Measurements from ENCODE around the gene TST. TPM values are rescaled to one million over a fixed set of nuclear protein-coding genes. Genes with fewer than 3 reads are reported as not detected.

The TST gene
- total and polyA plus RNA-seq, 9 of the 15 experiments (the other 6 are each of a cell fraction or from before 2014, with no cell fraction given) = 1.4 to 26.9 (median 12.4) TPM

DNA sequence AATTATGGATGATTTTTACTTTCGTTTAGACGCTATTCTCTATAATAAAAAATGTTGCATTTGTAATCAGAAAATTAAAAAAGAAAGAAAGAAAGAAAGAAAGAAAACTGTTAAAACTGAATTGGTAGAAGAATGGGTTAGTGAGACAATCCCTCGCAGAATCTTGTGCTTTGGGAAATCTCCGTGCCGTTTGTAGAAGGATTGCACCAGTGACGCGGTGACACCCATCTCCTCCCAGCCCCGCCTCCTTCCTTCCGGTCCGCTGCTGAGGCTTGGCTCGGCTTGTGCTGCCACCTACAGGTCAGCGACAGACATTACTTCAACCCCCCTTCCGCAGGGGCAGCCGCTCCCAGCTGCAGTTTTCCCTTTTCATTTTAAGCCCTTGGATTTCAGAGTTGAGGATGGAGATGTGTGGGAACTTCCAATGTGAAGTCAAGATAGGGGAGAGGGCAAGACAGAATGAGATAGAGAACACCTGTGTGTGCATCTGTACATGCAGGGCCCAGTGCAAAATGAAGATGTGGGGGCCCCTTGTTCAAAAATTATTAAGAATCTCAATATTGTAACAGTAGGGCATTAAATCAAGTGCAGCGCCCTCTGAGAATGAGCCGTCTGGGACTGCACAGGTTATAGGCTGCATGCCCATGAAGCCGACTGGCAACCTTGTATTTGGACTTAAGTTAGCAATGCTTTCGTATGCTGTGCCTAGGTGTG lies 41.1 kb downstream of the TST start (continued):
- TF ChIP-seq, protein P1, sequence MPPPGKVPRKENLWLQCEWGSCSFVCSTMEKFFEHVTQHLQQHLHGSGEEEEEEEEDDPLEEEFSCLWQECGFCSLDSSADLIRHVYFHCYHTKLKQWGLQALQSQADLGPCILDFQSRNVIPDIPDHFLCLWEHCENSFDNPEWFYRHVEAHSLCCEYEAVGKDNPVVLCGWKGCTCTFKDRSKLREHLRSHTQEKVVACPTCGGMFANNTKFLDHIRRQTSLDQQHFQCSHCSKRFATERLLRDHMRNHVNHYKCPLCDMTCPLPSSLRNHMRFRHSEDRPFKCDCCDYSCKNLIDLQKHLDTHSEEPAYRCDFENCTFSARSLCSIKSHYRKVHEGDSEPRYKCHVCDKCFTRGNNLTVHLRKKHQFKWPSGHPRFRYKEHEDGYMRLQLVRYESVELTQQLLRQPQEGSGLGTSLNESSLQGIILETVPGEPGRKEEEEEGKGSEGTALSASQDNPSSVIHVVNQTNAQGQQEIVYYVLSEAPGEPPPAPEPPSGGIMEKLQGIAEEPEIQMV (tag; conservative IDR thresholded peaks at IDR 0.05; ENCODE audit: low read depth) = peak; percentile 96
- TF ChIP-seq CREM (IDR thresholded peaks at IDR 0.05; ENCODE audit: low read depth) (peak; percentile 82), PURB (CRISPR knock-in tag; IDR thresholded peaks at IDR 0.05; ENCODE audit: low read depth) (no peak), TGIF2 (CRISPR knock-in tag; IDR thresholded peaks at IDR 0.05) (no peak), CBFB (CRISPR knock-in tag; IDR thresholded peaks at IDR 0.05) (no peak), CBX3 (IDR thresholded peaks at IDR 0.05; ENCODE audit: borderline replicate concordance in 1 of 2, low read length in 2 of 2) (no peak), E2F3 (CRISPR knock-in tag; IDR thresholded peaks at IDR 0.05) (no peak), PHF21A (IDR thresholded peaks at IDR 0.05; ENCODE audit: borderline replicate concordance, low read depth) (no peak), DIDO1 (tag; IDR thresholded peaks at IDR 0.05; ENCODE audit: low read depth) (no peak), RBM22 (IDR thresholded peaks at IDR 0.05; ENCODE audit: low read depth, low read length, poor library complexity, severe bottlenecking) (no peak), GABPB2 (CRISPR knock-in tag; conservative IDR thresholded peaks at IDR 0.05) (no peak)
- TF ChIP-seq, protein P2, sequence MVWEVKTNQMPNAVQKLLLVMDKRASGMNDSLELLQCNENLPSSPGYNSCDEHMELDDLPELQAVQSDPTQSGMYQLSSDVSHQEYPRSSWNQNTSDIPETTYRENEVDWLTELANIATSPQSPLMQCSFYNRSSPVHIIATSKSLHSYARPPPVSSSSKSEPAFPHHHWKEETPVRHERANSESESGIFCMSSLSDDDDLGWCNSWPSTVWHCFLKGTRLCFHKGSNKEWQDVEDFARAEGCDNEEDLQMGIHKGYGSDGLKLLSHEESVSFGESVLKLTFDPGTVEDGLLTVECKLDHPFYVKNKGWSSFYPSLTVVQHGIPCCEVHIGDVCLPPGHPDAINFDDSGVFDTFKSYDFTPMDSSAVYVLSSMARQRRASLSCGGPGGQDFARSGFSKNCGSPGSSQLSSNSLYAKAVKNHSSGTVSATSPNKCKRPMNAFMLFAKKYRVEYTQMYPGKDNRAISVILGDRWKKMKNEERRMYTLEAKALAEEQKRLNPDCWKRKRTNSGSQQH (CRISPR knock-in tag; IDR thresholded peaks at IDR 0.05) = no peak
- TF ChIP-seq, protein P3, sequence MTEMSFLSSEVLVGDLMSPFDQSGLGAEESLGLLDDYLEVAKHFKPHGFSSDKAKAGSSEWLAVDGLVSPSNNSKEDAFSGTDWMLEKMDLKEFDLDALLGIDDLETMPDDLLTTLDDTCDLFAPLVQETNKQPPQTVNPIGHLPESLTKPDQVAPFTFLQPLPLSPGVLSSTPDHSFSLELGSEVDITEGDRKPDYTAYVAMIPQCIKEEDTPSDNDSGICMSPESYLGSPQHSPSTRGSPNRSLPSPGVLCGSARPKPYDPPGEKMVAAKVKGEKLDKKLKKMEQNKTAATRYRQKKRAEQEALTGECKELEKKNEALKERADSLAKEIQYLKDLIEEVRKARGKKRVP (CRISPR knock-in tag; IDR thresholded peaks at IDR 0.05) = no peak
- TF ChIP-seq, protein P4, sequence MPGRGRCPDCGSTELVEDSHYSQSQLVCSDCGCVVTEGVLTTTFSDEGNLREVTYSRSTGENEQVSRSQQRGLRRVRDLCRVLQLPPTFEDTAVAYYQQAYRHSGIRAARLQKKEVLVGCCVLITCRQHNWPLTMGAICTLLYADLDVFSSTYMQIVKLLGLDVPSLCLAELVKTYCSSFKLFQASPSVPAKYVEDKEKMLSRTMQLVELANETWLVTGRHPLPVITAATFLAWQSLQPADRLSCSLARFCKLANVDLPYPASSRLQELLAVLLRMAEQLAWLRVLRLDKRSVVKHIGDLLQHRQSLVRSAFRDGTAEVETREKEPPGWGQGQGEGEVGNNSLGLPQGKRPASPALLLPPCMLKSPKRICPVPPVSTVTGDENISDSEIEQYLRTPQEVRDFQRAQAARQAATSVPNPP (IDR thresholded peaks at IDR 0.05; ENCODE audit: borderline replicate concordance, insufficient read depth, insufficient read length) = no peak
- TF ChIP-seq, protein P5, sequence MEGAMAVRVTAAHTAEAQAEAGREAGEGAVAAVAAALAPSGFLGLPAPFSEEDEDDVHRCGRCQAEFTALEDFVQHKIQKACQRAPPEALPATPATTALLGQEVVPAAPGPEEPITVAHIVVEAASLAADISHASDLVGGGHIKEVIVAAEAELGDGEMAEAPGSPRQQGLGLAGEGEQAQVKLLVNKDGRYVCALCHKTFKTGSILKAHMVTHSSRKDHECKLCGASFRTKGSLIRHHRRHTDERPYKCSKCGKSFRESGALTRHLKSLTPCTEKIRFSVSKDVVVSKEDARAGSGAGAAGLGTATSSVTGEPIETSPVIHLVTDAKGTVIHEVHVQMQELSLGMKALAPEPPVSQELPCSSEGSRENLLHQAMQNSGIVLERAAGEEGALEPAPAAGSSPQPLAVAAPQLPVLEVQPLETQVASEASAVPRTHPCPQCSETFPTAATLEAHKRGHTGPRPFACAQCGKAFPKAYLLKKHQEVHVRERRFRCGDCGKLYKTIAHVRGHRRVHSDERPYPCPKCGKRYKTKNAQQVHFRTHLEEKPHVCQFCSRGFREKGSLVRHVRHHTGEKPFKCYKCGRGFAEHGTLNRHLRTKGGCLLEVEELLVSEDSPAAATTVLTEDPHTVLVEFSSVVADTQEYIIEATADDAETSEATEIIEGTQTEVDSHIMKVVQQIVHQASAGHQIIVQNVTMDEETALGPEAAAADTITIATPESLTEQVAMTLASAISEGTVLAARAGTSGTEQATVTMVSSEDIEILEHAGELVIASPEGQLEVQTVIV (CRISPR knock-in tag; IDR thresholded peaks at IDR 0.05; ENCODE audit: borderline replicate concordance) = no peak
- TF ChIP-seq, protein P6, sequence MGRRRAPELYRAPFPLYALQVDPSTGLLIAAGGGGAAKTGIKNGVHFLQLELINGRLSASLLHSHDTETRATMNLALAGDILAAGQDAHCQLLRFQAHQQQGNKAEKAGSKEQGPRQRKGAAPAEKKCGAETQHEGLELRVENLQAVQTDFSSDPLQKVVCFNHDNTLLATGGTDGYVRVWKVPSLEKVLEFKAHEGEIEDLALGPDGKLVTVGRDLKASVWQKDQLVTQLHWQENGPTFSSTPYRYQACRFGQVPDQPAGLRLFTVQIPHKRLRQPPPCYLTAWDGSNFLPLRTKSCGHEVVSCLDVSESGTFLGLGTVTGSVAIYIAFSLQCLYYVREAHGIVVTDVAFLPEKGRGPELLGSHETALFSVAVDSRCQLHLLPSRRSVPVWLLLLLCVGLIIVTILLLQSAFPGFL (CRISPR knock-in tag; IDR thresholded peaks at IDR 0.05) = no peak
- TF ChIP-seq, protein P7, sequence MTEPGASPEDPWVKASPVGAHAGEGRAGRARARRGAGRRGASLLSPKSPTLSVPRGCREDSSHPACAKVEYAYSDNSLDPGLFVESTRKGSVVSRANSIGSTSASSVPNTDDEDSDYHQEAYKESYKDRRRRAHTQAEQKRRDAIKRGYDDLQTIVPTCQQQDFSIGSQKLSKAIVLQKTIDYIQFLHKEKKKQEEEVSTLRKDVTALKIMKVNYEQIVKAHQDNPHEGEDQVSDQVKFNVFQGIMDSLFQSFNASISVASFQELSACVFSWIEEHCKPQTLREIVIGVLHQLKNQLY (CRISPR knock-in tag; conservative IDR thresholded peaks at IDR 0.05) = no peak

Data from K562 (cell line).